ENCODE measurements around the gene TRUB2. TPM values are rescaled to one million over a fixed set of nuclear protein-coding genes. Genes with fewer than 3 reads are reported as not detected.
A peak's percentile ranks its signal among the peaks of the same experiment; 100 is the strongest.

The TRUB2 gene
- total and polyA plus RNA-seq, 2 of the 13 experiments (the other 11 are each of a cell fraction or from before 2014, with no cell fraction given): 22.3 to 41.2 TPM

- TF ChIP-seq ARID3A (IDR thresholded peaks at IDR 0.05; ENCODE audit: low read depth, low read length) (no peak), KLF9 (CRISPR knock-in tag; IDR thresholded peaks at IDR 0.05; ENCODE audit: low read depth) (no peak), PHF8 (CRISPR knock-in tag; IDR thresholded peaks at IDR 0.05) (no peak), NR2F1 (CRISPR knock-in tag; IDR thresholded peaks at IDR 0.05) (peak in 1 of 2 experiments; percentile 34; a peak in 1 of 4 replicates), ZNF550 (CRISPR knock-in tag; IDR thresholded peaks at IDR 0.05; ENCODE audit: borderline replicate concordance) (no peak), ZNF256 (CRISPR knock-in tag; conservative IDR thresholded peaks at IDR 0.05) (no peak), SP1 (IDR thresholded peaks at IDR 0.05) (no peak), SP1 (CRISPR knock-in tag; IDR thresholded peaks at IDR 0.05) (no peak), POLR2A (IDR thresholded peaks at IDR 0.05; ENCODE audit: insufficient read depth in 1 of 2, low read depth in 2 of 2, low read length in 2 of 2) (0 out of 4 replicates have a peak, but pooled peaks of 1 of the 2 experiments have one; percentile 30), FOXA3 (CRISPR knock-in tag; IDR thresholded peaks at IDR 0.05) (no peak), KDM3A (CRISPR knock-in tag; IDR thresholded peaks at IDR 0.05; ENCODE audit: low read depth) (no peak), ZMYM3 (CRISPR knock-in tag; IDR thresholded peaks at IDR 0.05) (no peak), NCOA5 (CRISPR knock-in tag; IDR thresholded peaks at IDR 0.05) (no peak), CC2D1A (CRISPR knock-in tag; IDR thresholded peaks at IDR 0.05) (no peak), THYN1 (CRISPR knock-in tag; IDR thresholded peaks at IDR 0.05; ENCODE audit: borderline replicate concordance, low read depth) (no peak), DZIP1 (CRISPR knock-in tag; IDR thresholded peaks at IDR 0.05) (no peak), ZNF329 (CRISPR knock-in tag; IDR thresholded peaks at IDR 0.05; ENCODE audit: low read depth) (no peak), BRF2 (CRISPR knock-in tag; IDR thresholded peaks at IDR 0.05) (no peak), NFE2L2 (IDR thresholded peaks at IDR 0.05; ENCODE audit: low read length) (no peak), ZNF33B (CRISPR knock-in tag; IDR thresholded peaks at IDR 0.05) (no peak), ZNF276 (CRISPR knock-in tag; IDR thresholded peaks at IDR 0.05; ENCODE audit: low read depth) (no peak), ZBTB2 (CRISPR knock-in tag; IDR thresholded peaks at IDR 0.05; ENCODE audit: low read depth) (no peak), AKAP8 (CRISPR knock-in tag; IDR thresholded peaks at IDR 0.05) (no peak)
Observed at GRCh38 chr9:128274245-128274644, 48.0 kb downstream of the TRUB2 start (continued).
